NCI-H1092 (cell line): Measurements from ENCODE around the gene MMAA.
"Not testable (repeated sequence)": the region's sequence is repeated elsewhere in the genome, so short reads cannot be mapped to it uniquely, and the experiment has no call there.

Experiments used
- DNase-seq: peaks from one replicate; lab custom pipeline; 2025; lab: John Stamatoyannopoulos, UW

Gene MMAA

DNA sequence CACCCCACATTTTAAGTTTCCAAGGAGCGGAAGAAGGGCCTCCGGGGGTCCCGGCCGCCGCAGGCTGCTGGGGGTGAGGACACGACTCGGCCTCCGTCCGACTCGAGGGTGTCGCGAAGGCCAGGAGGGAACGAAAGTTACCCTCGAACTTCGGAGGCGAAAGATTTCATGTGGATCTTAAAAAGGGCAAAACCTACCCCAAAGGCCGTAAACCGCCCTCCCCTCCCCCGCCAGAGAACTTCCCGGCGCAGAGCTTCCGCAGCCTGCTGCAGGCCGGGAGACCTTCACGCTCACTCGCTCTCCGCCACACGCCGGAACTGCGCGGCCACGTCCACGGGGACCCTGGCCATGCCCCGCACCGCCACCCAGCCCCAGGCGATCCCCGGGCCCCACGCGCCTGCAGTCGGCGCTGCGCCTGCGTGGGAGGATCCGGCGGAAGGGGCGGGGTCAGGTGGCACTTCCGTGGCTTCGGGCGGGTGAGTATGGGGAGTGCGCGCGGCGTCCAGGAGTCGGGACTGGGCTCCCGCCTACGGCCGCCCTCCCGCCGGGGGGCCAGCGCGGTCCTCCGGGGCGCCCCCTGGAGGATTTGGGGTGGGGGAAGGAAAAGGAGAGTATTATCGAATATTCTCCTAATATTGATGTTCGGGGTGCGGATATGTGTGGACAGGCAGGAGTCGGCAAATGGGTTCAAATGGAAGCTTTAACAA is at the start of gene MMAA:
Gene MMAA (plus strand): TSS at position 454 of the 707 bp plus-strand sequence. CDS start 19,755 bp downstream, outside the sequence.
- peak; percentile 91 for DNase-seq

DNA sequence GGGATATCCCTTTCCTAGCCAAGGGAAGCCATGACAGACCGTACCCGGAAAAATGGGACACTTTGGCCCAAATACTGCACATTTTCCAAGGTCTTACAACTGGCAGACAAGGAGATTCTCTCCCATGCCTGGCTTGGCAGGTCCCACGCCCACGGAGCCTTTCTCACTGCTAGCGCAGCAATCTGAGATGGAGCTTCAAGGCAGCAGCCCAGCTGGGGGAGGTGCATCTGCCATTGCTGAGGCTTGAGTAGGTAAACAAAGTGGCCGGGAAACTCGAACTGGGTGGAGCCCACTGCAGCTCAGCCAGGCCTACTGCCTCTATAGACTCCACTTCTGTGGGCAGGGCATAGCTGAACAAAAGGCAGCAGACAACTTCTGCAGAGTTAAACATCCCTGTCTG is 44.6 kb upstream of the MMAA start:
- not testable (repeated sequence) for DNase-seq

GRCh38 chr4:145580906-145581305 is 38.3 kb upstream of the MMAA start:
- no peak for DNase-seq

- DNase-seq, result no peak
Measured at GRCh38 chr4:145583191-145584055, 35.8 kb upstream of the MMAA start.

DNA sequence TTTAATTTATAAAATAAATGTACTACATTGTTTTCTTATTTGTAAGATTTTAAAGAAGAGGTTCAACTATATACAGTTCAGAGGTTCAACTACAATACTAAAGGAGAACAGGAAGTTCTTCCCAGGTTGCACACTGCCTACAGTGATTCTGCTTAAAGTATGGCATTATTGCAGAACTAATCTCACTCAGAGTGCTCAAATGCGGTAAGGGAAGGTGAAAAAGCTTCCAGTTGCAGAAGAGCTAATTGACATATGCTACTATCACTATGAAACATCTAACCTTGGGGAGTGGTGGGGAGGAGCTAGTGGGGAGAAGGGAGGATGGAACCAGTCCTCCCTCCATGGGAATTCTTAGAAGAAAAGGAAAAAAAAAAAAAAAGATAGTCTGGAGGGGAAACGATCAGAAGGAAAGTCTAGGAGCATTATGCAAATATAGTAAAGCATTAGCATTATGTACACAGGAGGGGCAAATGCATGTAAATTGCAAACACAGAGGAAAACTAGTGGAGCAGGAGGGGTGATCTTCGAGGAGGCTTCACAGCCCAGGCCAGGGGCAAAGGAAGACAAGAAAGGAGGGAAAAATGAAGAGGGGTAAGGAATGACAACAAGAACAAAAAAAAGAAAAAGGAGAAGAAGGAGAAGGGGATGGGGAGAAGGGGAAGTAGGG is 32.0 kb upstream of the MMAA start:
- no peak for DNase-seq

DNA sequence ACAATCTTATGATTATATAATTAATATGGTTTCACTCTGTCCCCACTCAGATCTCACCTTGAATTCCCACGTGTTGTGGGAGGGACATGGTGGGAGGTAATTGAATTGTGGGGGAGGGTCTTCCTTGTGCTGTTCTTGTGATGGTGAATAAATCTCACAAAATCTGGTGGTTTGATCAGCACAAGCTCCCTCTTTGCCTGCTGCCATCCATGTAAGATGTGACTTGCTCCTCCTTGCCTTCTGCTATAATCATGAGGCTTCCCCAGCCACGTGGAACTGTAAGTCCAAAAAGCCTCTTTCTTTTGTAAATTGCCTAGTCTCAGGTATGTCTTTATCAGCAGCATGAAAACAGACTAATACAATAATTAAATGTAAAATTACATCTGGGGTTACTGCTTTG is 29.8 kb upstream of the MMAA start:
- not testable (repeated sequence) for DNase-seq

- no peak for DNase-seq
Measured at GRCh38 chr4:145589916-145590702, 29.1 kb upstream of the MMAA start.

- no peak for DNase-seq
Measured at GRCh38 chr4:145602129-145602760, 16.9 kb upstream of the MMAA start.

GRCh38 chr4:145605941-145606340 is 13.2 kb upstream of the MMAA start:
- DNase-seq, result no peak

DNA sequence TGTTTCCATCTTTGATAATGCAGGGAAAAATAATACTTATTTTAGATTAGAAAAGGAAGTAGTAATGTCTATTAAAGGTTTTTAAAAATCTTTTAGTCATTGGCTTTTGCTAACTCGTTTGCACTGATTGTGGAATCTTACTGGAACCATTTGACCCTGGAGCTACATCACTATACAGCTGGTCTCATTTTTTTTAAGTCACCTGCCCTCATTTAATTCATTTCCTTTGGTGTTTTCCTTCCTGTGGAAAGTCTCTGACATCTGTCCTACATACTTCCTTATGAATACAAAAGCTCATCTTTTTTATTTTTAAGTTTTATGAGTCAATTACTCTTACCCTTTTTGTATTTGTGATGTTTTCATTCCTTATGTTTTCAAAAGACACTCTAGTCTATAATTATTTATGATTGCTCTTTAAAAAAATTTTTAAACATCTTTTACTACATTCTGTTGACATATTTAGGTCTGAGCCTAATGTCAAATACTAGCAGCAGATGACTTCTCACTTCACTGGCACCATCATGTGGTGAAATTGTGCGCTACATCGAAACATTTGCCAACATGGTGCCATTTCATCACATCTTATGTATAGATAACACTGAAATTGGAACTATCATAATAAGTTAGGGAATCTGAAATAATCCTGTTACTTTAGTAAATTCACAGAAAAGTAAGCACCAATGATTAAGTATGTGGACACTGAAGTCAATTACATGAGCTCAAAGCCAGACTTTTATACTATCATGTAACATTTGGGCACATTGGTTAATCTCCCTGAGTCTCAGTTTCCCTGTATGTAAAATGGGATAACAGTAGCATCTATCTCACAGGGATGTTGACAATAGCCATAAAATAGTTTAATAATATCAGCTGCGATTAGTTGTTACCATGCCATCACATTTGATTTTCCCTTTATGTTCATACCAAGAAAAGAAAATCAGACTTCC is 9.4 kb upstream of the MMAA start:
- peak; percentile 41 for DNase-seq

GRCh38 chr4:145613566-145614232 is 5.5 kb upstream of the MMAA start:
- no peak for DNase-seq

DNA sequence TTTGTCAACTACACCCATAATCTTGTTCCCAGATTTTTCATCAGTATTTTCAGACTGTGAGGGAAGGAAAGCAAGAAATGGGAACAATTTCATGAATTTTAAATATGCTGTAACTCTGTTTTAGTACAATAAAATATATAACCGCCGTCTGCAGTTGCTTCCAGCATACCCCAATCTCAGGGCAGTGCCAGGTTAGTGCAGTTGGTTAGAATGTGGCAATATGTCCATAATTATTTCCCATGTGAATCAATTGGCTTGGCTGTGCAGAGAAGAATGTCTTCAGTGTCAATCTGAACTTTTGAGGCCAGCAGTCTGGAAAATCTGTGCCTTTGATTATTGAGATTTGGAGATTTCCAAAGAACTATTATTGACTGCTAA is 5.0 kb upstream of the MMAA start:
- DNase-seq, result no peak

- DNase-seq, result no peak
Measured at GRCh38 chr4:145618210-145618931, 814 bp upstream of the MMAA start.

- no peak for DNase-seq
Measured at GRCh38 chr4:145619639-145619996, 433 bp downstream of the MMAA start.

- DNase-seq, result not testable (repeated sequence)
Measured at GRCh38 chr4:145622067-145622466, 2.9 kb downstream of the MMAA start.

GRCh38 chr4:145623831-145624230 is 4.6 kb downstream of the MMAA start:
- no peak for DNase-seq

DNA sequence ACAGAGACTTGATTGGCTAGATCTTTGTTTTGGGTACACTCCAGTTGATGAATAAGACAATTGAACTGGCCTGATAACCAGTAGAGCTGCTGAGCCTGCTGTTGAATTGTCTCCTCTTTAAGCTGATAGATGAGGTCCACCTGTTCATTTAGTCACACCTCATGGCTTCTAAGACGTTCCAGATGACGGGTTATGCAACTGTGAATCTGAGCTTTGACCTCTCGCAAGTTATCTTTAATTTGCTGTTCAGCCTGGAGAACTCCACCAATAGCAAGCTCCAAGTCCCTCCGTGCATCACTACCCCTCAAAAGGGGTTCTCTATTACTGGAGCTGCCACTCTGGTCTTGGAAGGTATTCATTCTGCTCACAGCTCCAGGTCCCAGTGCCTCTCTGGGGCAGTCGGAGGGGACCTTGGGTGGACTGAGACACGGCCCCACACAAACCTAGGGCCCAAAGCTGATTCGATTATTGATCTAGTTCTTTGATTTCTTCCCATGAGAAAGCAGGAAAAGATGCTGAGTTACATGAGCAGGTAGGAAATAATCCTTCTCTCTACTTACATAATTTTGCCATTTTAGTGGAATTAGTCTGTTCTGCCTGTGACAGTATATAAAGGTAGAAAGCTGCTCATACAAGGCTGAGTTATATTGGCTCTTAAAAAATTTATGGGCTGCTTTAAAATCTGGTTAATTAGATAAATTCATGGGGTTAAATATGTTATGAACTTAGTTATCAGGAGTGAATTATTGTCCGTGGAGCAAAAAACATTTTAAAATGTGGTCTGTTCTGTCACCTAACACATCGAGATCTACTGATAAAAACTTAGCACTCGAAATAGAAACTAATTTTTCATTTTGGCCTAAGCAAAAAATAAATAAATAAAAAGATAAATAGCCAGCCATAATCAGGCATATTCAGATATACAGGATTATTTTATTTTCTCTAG is 6.8 kb downstream of the MMAA start:
- no peak for DNase-seq

- DNase-seq, result no peak
Measured at GRCh38 chr4:145626623-145626982, 7.4 kb downstream of the MMAA start.
